Ishikawa (cell line): ENCODE data around the gene ABCD1.

Source experiments
- CEBPB ChIP-seq: IDR thresholded peaks from 2 replicates; pipeline ENCODE4 v1.6.1; 2012
- CREB1 ChIP-seq: IDR thresholded peaks from 2 replicates; pipeline ENCODE4 v1.6.1; 2012; ENCODE audit warnings: low read depth
- EGR1 ChIP-seq: IDR thresholded peaks from 2 replicates; pipeline ENCODE4 v1.6.1; 2012
- EP300 ChIP-seq: IDR thresholded peaks from 2 replicates; pipeline ENCODE4 v1.6.1; 2012; ENCODE audit warnings: borderline replicate concordance
- FOXM1 ChIP-seq: IDR thresholded peaks from 2 replicates; pipeline ENCODE4 v1.6.1; 2012; ENCODE audit warnings: low read depth, borderline replicate concordance
- MAX ChIP-seq: IDR thresholded peaks from 2 replicates; pipeline ENCODE4 v1.6.1; 2012
- NFIC ChIP-seq: IDR thresholded peaks from 2 replicates; pipeline ENCODE4 v1.6.1; 2012
- RAD21 ChIP-seq: IDR thresholded peaks from 2 replicates; pipeline ENCODE4 v1.6.1; 2012; ENCODE audit warnings: low read depth
- REST ChIP-seq: IDR thresholded peaks from 2 replicates; pipeline ENCODE4 v1.6.1; 2012; ENCODE audit warnings: low read depth, mild to moderate bottlenecking
- TAF1 ChIP-seq: IDR thresholded peaks from 2 replicates; pipeline ENCODE4 v1.6.1; 2012; ENCODE audit warnings: low read depth, mild to moderate bottlenecking
- TCF12 ChIP-seq: IDR thresholded peaks from 2 replicates; pipeline ENCODE4 v1.6.1; 2012; ENCODE audit warnings: low read depth
- TEAD4 ChIP-seq: IDR thresholded peaks from 2 replicates; pipeline ENCODE4 v1.6.1; 2012
- USF1 ChIP-seq: IDR thresholded peaks from 2 replicates; pipeline ENCODE4 v1.6.1; 2012
- YY1 ChIP-seq: IDR thresholded peaks from 2 replicates; pipeline ENCODE4 v1.6.1; 2012; ENCODE audit warnings: low read depth

The ABCD1 gene

GRCh38 chrX:153724252-153725038, at the start of gene ABCD1, which contains the start of gene BCAP31:
Gene ABCD1, plus strand, starts transcription at chrX:153724856. Its CDS starts 411 bp downstream, at chrX:153725267.
Gene BCAP31, minus strand, starts transcription at chrX:153724387. Its CDS starts 1,143 bp downstream, at chrX:153723244.
- TF ChIP-seq CEBPB (no peak), YY1 (no peak), TAF1 (peak; percentile 39), USF1 (no peak), EP300 (no peak)

GRCh38 chrX:153681175-153681574, 43.5 kb upstream of the ABCD1 start:
- TF ChIP-seq MAX (no peak), RAD21 (no peak), EGR1 (no peak), CEBPB (no peak), FOXM1 (no peak), NFIC (no peak), CREB1 (no peak)

- TF ChIP-seq EGR1 (no peak), CEBPB (no peak), CREB1 (no peak), YY1 (no peak), NFIC (no peak), RAD21 (no peak)
These were observed 40.0 kb upstream of the ABCD1 start for GRCh38 chrX:153684467-153685155.

GRCh38 chrX:153685156-153685536, 39.5 kb upstream of the ABCD1 start:
- TF ChIP-seq REST (no peak), TEAD4 (no peak), MAX (no peak), RAD21 (no peak), CEBPB (no peak), EGR1 (no peak), EP300 (no peak), TCF12 (no peak)

- TF ChIP-seq RAD21 (no peak), MAX (no peak), CEBPB (no peak), TCF12 (no peak), YY1 (no peak), EP300 (no peak), FOXM1 (no peak), NFIC (no peak)
These were observed 38.6 kb upstream of the ABCD1 start for GRCh38 chrX:153685751-153686696.

- no peak for TF ChIP-seq TEAD4
These were observed 37.9 kb upstream of the ABCD1 start for GRCh38 chrX:153686711-153687110.

- TF ChIP-seq RAD21 (peak; percentile 7; the same call in 1 of the 2 replicates), USF1 (no peak), FOXM1 (no peak), TAF1 (no peak; the same call in 1 of the 2 replicates), CREB1 (no peak), CEBPB (no peak)
These were observed 37.3 kb upstream of the ABCD1 start, which contains the start of gene SLC6A8 for GRCh38 chrX:153687121-153688039. Gene SLC6A8, plus strand, starts transcription at chrX:153687926. Its CDS starts 649 bp downstream, at chrX:153688575.
